Natural killer cell (primary cell): Measurements from ENCODE around the gene SETBP1. TPM values are rescaled to one million over a fixed set of nuclear protein-coding genes. Genes with fewer than 3 reads are reported as not detected.

Source experiments
- ATAC-seq, 3 donors: fragments of 150-1000 bp in 2 of 3; fragments of 200-7000 bp in 1 of 3; cut with Tn5 transposase; 1 replicate in 1 of 3; 2 replicates in 2 of 3; pipeline ENCODE4 v1.10.0; 2021; ENCODE audit warnings: mild to moderate bottlenecking in 2 of 3, moderate library complexity in 2 of 3
- DNase-seq, 2 donors: peaks; one replicate each; pipeline versions ENCODE4 v3.0.0 to v3.0.0-alpha.2; 2013 to 2021; ENCODE audit warnings: mixed read lengths in 1 of 2
- H3K27ac ChIP-seq: one replicate; pipeline ENCODE4 v1.5.1; 2013; ENCODE audit warnings: mild to moderate bottlenecking, low read length
- H3K27me3 ChIP-seq: one replicate; pipeline ENCODE4 v1.6.1; 2013; ENCODE audit warnings: low read length; ENCODE audit not compliant: control insufficient read depth, insufficient read depth
- H3K36me3 ChIP-seq: one replicate; pipeline ENCODE4 v1.6.1; 2013; ENCODE audit warnings: low read length; ENCODE audit not compliant: control insufficient read depth, insufficient read depth
- H3K4me1 ChIP-seq: one replicate; pipeline ENCODE4 v1.6.1; 2013; ENCODE audit warnings: low read length; ENCODE audit not compliant: control insufficient read depth, insufficient read depth
- H3K4me3 ChIP-seq: one replicate; pipeline ENCODE4 v1.5.1; 2013; ENCODE audit warnings: low read length
- H3K9me3 ChIP-seq: one replicate; pipeline ENCODE4 v1.6.1; 2013; ENCODE audit warnings: low read length; ENCODE audit not compliant: control insufficient read depth, insufficient read depth
- H3K27ac Mint-ChIP-seq, 2 donors: one replicate each; pipeline ENCODE4 v1.8.0; 2022; ENCODE audit warnings: mild to moderate bottlenecking in 2 of 2, mixed read lengths in 2 of 2, moderate library complexity in 1 of 2
- H3K27me3 Mint-ChIP-seq, 2 donors: one replicate each; pipeline ENCODE4 v1.8.0; 2022; ENCODE audit warnings: low read depth in 2 of 2, mixed read lengths in 2 of 2
- H3K36me3 Mint-ChIP-seq: one replicate; pipeline ENCODE4 v1.8.0; 2022; ENCODE audit warnings: mixed read lengths
- H3K4me1 Mint-ChIP-seq, 2 donors: one replicate each; pipeline ENCODE4 v1.8.0; 2022; ENCODE audit warnings: mixed read lengths in 2 of 2
- H3K4me3 Mint-ChIP-seq: one replicate; pipeline ENCODE4 v1.8.0; 2022; ENCODE audit warnings: mild to moderate bottlenecking, moderate library complexity, mixed read lengths
- H3K9me3 Mint-ChIP-seq, 2 donors: one replicate each; pipeline ENCODE4 v1.8.0; 2022; ENCODE audit warnings: mixed read lengths in 2 of 2
- WGBS: methylation state at CpG from one replicate; pipeline ENCODE4 v1.1.7; 2013; ENCODE audit warnings: missing lambda C conversion rate; ENCODE audit not compliant: insufficient coverage; 5-methylcytosine and 5-hydroxymethylcytosine counted together
- intact Hi-C: fragments of 100-400 bp; cut with micrococcal nuclease; formaldehyde crosslinking; loops from one replicate; pipeline ENCODE4 v1.14.2; 2022
- total RNA-seq, 4 donors: library from RNA; stranded (reverse); fragments of 120-200 nt in 1 of 4; gene quantifications; one replicate each; pipeline versions ENCODE4 v1.2.3 to v1.2.4, GENCODE V29; 2013 to 2022
- TF ChIP-seq, protein P1 (sequence below): fragments of 200-600 bp; IDR thresholded peaks from one replicate; pipeline ENCODE4 v1.8.0; 2022; ENCODE audit warnings: antibody characterized with exemption

The SETBP1 gene
- total RNA-seq, 3 donors from 2014 or later (not counting 1 experiment from before 2014, with no cell fraction given) = 36.0 to 46.6 (median 41.2) TPM

DNA sequence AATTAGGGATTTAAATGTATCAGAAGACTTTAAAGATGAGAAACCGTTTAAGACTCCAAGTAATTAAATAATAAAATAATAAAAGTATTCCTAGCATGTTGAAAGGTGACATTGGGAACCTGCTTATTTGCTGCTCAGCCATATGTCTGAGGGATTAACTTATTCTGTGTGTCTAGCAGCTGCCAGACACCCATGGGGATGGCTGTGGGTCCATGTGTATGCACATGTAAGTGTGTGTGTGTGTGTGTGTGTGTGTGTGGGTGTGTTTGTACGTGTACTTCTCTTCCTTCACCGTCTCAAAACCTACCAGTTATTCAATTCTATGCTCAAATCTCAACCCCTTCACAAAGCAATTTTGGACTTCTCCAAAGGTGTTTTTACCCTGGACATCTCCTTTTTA, 124.5 kb downstream of the SETBP1 start:
- no peaks in the 10 kb centered on the region for H3K36me3 ChIP-seq
- H3K4me3 ChIP-seq = no peak overlapping the region
- H3K4me1 Mint-ChIP-seq = peaks cover 37 to 61% of the 10 kb centered on the region in 2 donors
- no peak overlapping the region for H3K4me3 Mint-ChIP-seq
- no peak overlapping the region for H3K27ac ChIP-seq
- no peak for DNase-seq
- intact Hi-C loops = no loop called here
- ATAC-seq = no peak
- H3K36me3 Mint-ChIP-seq = peaks cover 7% of the 10 kb centered on the region
- no CpG with 5 or more reads among the region's 3 CpGs for WGBS
- no peaks in the 10 kb centered on the region for H3K27me3 ChIP-seq
- H3K27me3 Mint-ChIP-seq = peaks cover 0 to 2% of the 10 kb centered on the region in 2 donors
- no peaks in the 10 kb centered on the region for H3K9me3 ChIP-seq
- H3K9me3 Mint-ChIP-seq = peaks cover 0 to 4% of the 10 kb centered on the region in 2 donors
- H3K4me1 ChIP-seq = peaks cover 16% of the 10 kb centered on the region
- TF ChIP-seq, protein P1, sequence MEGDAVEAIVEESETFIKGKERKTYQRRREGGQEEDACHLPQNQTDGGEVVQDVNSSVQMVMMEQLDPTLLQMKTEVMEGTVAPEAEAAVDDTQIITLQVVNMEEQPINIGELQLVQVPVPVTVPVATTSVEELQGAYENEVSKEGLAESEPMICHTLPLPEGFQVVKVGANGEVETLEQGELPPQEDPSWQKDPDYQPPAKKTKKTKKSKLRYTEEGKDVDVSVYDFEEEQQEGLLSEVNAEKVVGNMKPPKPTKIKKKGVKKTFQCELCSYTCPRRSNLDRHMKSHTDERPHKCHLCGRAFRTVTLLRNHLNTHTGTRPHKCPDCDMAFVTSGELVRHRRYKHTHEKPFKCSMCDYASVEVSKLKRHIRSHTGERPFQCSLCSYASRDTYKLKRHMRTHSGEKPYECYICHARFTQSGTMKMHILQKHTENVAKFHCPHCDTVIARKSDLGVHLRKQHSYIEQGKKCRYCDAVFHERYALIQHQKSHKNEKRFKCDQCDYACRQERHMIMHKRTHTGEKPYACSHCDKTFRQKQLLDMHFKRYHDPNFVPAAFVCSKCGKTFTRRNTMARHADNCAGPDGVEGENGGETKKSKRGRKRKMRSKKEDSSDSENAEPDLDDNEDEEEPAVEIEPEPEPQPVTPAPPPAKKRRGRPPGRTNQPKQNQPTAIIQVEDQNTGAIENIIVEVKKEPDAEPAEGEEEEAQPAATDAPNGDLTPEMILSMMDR = no peak
- H3K27ac Mint-ChIP-seq = peak overlapping the region; percentile 17 to 59

DNA sequence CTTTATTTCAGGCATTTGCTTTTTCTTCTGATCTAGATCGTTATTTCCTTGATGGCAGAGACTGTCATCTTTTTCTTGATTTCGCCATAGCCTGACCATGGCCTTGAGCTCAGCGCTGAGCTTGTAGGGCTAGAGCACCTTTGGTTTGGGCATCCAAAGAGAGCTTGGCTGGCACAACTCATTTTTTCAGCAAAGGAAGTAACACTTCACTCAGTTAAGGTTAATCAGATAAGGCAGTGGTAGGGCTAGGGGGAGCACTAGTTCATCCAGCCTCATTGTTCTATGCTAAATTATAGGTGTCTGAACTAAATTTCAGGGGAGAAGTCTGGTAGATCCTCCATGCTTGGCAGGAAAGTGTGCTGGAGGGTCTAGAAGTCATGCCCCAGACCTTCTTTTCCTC, 125.0 kb downstream of the SETBP1 start:
- Histone ChIP-seq H3K27me3 (no peaks in the 10 kb centered on the region), H3K9me3 (no peaks in the 10 kb centered on the region), H3K4me3 (no peak overlapping the region), H3K27ac (no peak overlapping the region), H3K4me1 (peaks cover 12% of the 10 kb centered on the region), H3K36me3 (no peaks in the 10 kb centered on the region)
- Mint-ChIP-seq H3K27ac (peak overlapping the region; percentile 17 to 59), H3K4me3 (peak overlapping the region; percentile 55), H3K4me1 (peaks cover 32 to 56% of the 10 kb centered on the region in 2 donors), H3K27me3 (peaks cover 0 to 2% of the 10 kb centered on the region in 2 donors), H3K36me3 (peaks cover 7% of the 10 kb centered on the region), H3K9me3 (no peaks in the 10 kb centered on the region)
- ATAC-seq (peak; percentile 91 to 98 (median 95)), DNase-seq (peak in 1 of 2 donors; percentile 32)
- TF ChIP-seq, protein P1 = no peak
- 57% methylated on average over 3 of the region's 3 CpGs for WGBS
- intact Hi-C loops = no loop called here

DNA sequence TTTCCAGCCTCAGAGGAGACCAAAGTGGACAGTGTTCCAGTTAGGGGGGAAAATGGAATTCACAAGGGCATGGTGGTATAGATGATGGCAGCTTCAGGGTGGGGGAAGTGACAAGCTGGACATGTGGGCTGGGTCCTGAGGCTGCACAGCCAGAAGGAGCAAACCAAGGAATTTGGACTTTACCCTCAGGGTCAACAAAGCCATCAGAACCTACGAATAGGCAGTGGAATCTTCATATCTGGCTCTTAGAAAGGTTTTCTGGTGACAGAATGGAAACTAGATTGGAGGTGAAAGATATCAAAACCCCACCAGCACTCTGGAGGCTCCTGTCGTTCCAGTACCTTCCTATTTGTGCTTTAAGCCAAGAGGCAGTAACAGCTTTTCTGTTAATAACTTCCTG, 127.1 kb downstream of the SETBP1 start:
- no peaks in the 10 kb centered on the region for H3K36me3 Mint-ChIP-seq

More for the DNA sequence above, 127.1 kb downstream of the SETBP1 start:
- Histone ChIP-seq H3K4me1 (peaks cover 12% of the 10 kb centered on the region), H3K9me3 (no peaks in the 10 kb centered on the region), H3K27me3 (no peaks in the 10 kb centered on the region), H3K4me3 (no peak overlapping the region), H3K36me3 (no peaks in the 10 kb centered on the region), H3K27ac (no peak overlapping the region)
- Mint-ChIP-seq H3K27ac (no peak overlapping the region), H3K4me1 (peaks cover 28 to 44% of the 10 kb centered on the region in 2 donors), H3K4me3 (no peak overlapping the region), H3K27me3 (peaks cover 0 to 2% of the 10 kb centered on the region in 2 donors), H3K9me3 (no peaks in the 10 kb centered on the region)
- ATAC-seq (no peak), DNase-seq (no peak)
- WGBS = 47% methylated on average over 2 of the region's 2 CpGs
- TF ChIP-seq, protein P1 = no peak
- intact Hi-C loops = no loop called here
